A673 (cell line): ENCODE results near the gene PRMT5. TPM values are rescaled to one million over a fixed set of nuclear protein-coding genes. Genes with fewer than 3 reads are reported as not detected.

ENCODE experiments used
- BruUV-seq: library from RNA; stranded (reverse); fragments of 400-500 nt; replicated peaks from 2 replicates; lab custom pipeline; 2021; lab: Mats Ljungman, UMichigan
- CTCF ChIA-PET: fragments of 300-600 bp; sonication (Branson Sonifier 250); formaldehyde crosslinking; loops from one replicate; lab custom pipeline; 2022; ENCODE audit warnings: antibody characterized with exemption; lab: Charles Lee
- POLR2A ChIA-PET: fragments of 300-600 bp; sonication (Branson Sonifier 250); formaldehyde crosslinking; loops from one replicate; lab custom pipeline; 2022; ENCODE audit warnings: antibody characterized with exemption; ENCODE audit not compliant: low non-redundant PET; lab: Charles Lee
- DNase-seq: peaks from one replicate; pipeline ENCODE4 v3.0.0-alpha.2; 2015; ENCODE audit warnings: low spot score
- H3K27ac ChIP-seq: fragments of 200-600 bp; sonication (generic); 2 replicates; pipeline ENCODE4 v1.5.1; 2016; ENCODE audit warnings: mixed run types, low read depth, mild to moderate bottlenecking, mixed read lengths, antibody characterized with exemption, low read length; ENCODE audit not compliant: poor library complexity, severe bottlenecking
- H3K27me3 ChIP-seq: fragments of 200-600 bp; sonication (generic); replicated peaks from 2 replicates; pipeline ENCODE4 v1.6.1; 2017; ENCODE audit warnings: mixed run types, low read depth, mild to moderate bottlenecking, mixed read lengths, antibody characterized with exemption, low read length; ENCODE audit not compliant: insufficient read depth, poor library complexity
- H3K36me3 ChIP-seq: fragments of 200-600 bp; sonication (generic); 2 replicates; pipeline ENCODE4 v1.6.1; 2016; ENCODE audit warnings: mixed run types, mild to moderate bottlenecking, mixed read lengths, antibody characterized with exemption, low read length; ENCODE audit not compliant: insufficient read depth, poor library complexity, severe bottlenecking
- H3K4me1 ChIP-seq: fragments of 200-600 bp; sonication (generic); 2 replicates; pipeline ENCODE4 v1.6.1; 2017; ENCODE audit warnings: mixed run types, mild to moderate bottlenecking, mixed read lengths, antibody characterized with exemption, low read length; ENCODE audit not compliant: insufficient read depth, poor library complexity, severe bottlenecking
- H3K4me3 ChIP-seq: fragments of 200-600 bp; sonication (generic); 2 replicates; pipeline ENCODE4 v1.5.1; 2016; ENCODE audit warnings: low read depth, mixed run types, mild to moderate bottlenecking, mixed read lengths, low read length; ENCODE audit not compliant: poor library complexity, severe bottlenecking
- H3K9me3 ChIP-seq: fragments of 200-600 bp; sonication (generic); 2 replicates; pipeline ENCODE4 v1.6.1; 2016; ENCODE audit warnings: mixed run types, low read depth, mild to moderate bottlenecking, mixed read lengths, antibody characterized with exemption, low read length; ENCODE audit not compliant: poor library complexity, severe bottlenecking
- EZH2 ChIP-seq: fragments of 200-600 bp; sonication (generic); IDR thresholded peaks from 2 replicates; pipeline ENCODE4 v1.6.1; 2017; ENCODE audit warnings: borderline replicate concordance, low read depth, mild to moderate bottlenecking, mixed read lengths, antibody characterized with exemption, low read length; ENCODE audit not compliant: poor library complexity, severe bottlenecking
- intact Hi-C: fragments of 100-400 bp; cut with micrococcal nuclease; formaldehyde crosslinking; loops from one replicate; pipeline ENCODE4 v1.10.0; 2022; ENCODE audit not compliant: unreplicated experiment
- total RNA-seq: library from RNA; stranded (reverse); gene quantifications from 2 replicates; pipeline ENCODE4 v1.2.3, GENCODE V29; 2021
- TF ChIP-seq, protein P1 (sequence below): fragments of 300-800, 200-600 bp; sonication (generic); conservative IDR thresholded peaks from 2 replicates; pipeline ENCODE4 v1.5.1; 2017; ENCODE audit warnings: low read depth, mild to moderate bottlenecking, antibody characterized with exemption, low read length, moderate library complexity, mixed read lengths

PRMT5 gene
- total RNA-seq, 1 experiment from 2014 or later = 273 TPM

DNA sequence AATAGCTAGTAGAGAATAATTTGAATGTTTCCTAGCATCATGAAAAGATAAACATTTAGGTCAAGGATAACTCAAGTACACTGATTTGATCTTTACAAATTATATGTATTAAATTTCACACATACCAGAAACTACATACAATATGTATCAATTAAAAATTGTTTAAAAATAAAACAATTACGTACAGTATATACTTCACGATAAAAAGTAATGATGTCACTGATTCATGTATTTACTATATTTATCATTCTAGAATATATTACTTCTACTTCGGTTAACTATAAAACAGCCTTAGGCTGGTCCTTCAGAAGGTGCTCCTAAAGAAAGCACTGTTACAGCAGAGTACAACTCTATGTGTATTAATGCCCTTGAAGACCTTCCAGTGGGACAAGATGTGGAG lies 21.7 kb downstream of the PRMT5 start:
- Histone ChIP-seq H3K4me1 (no peaks in the 10 kb centered on the region), H3K9me3 (no peaks in the 10 kb centered on the region), H3K27ac (no peak overlapping the region), H3K27me3 (no peaks in the 10 kb centered on the region), H3K4me3 (no peak overlapping the region), H3K36me3 (peaks cover 92% of the 10 kb centered on the region)
- ChIA-PET POLR2A (no interaction called here), CTCF (no interaction called here)
- no peak for DNase-seq
- no peak for TF ChIP-seq EZH2
- TF ChIP-seq, protein P1, sequence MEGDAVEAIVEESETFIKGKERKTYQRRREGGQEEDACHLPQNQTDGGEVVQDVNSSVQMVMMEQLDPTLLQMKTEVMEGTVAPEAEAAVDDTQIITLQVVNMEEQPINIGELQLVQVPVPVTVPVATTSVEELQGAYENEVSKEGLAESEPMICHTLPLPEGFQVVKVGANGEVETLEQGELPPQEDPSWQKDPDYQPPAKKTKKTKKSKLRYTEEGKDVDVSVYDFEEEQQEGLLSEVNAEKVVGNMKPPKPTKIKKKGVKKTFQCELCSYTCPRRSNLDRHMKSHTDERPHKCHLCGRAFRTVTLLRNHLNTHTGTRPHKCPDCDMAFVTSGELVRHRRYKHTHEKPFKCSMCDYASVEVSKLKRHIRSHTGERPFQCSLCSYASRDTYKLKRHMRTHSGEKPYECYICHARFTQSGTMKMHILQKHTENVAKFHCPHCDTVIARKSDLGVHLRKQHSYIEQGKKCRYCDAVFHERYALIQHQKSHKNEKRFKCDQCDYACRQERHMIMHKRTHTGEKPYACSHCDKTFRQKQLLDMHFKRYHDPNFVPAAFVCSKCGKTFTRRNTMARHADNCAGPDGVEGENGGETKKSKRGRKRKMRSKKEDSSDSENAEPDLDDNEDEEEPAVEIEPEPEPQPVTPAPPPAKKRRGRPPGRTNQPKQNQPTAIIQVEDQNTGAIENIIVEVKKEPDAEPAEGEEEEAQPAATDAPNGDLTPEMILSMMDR = no peak
- intact Hi-C loops = no loop called here
- no TSS peak for BruUV-seq

- no TSS peak for BruUV-seq
- Histone ChIP-seq H3K27me3 (no peaks in the 10 kb centered on the region), H3K9me3 (no peaks in the 10 kb centered on the region), H3K4me3 (no peak overlapping the region), H3K27ac (no peak overlapping the region), H3K4me1 (no peaks in the 10 kb centered on the region), H3K36me3 (peaks cover 92% of the 10 kb centered on the region)
- intact Hi-C loops = no loop called here
- TF ChIP-seq, protein P1 = no peak
- no peak for TF ChIP-seq EZH2
- CTCF ChIA-PET = no interaction called here
- POLR2A ChIA-PET = no interaction called here
- DNase-seq = no peak
These were observed 23.1 kb downstream of the PRMT5 start for GRCh38 chr14:22906073-22906472.

DNA sequence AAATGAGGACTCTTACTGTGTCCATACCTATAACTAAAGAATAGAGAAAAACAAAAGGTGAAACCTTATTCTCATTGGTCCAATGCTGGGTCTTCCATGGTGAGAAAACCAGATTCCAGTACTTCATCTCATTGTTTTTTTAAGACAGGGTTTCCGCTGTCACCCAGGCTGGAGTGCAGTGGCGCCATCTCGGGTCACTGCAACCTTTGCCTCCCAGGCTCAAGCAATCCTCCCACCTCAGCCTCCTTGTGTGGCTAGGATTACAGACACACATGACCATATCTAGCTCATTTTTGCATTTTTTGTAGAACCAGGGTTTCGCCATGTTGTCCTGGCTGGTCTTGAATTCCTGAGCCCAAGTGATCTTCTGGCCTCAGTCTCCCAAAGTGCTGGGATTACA lies 23.5 kb downstream of the PRMT5 start:
- Histone ChIP-seq H3K4me1 (no peaks in the 10 kb centered on the region), H3K36me3 (peaks cover 92% of the 10 kb centered on the region), H3K4me3 (no peak overlapping the region), H3K27ac (no peak overlapping the region), H3K27me3 (no peaks in the 10 kb centered on the region), H3K9me3 (no peaks in the 10 kb centered on the region)
- TF ChIP-seq EZH2 = no peak
- TF ChIP-seq, protein P1 = no peak
- ChIA-PET CTCF (no interaction called here), POLR2A (no interaction called here)
- intact Hi-C loops = no loop called here
- DNase-seq = no peak
- BruUV-seq = no TSS peak
